ENCODE measurements around the gene MLF2. TPM values are rescaled to one million over a fixed set of nuclear protein-coding genes. Genes with fewer than 3 reads are reported as not detected.

MLF2 gene
- total and polyA plus RNA-seq, 9 of the 15 experiments (the other 6 are each of a cell fraction or from before 2014, with no cell fraction given), result 11.4 to 190 (median 139) TPM

- TF ChIP-seq SUPT5H (IDR thresholded peaks at IDR 0.05), result peak; percentile 45
- 0 out of 2 replicates have a peak, but pooled peaks have one; percentile 57 for TF ChIP-seq PHF21A (IDR thresholded peaks at IDR 0.05; ENCODE audit: borderline replicate concordance, low read depth)
- TF ChIP-seq CREM (IDR thresholded peaks at IDR 0.05; ENCODE audit: low read depth), result 0 out of 2 replicates have a peak, but pooled peaks have one; percentile 12
- 0 out of 2 replicates have a peak, but pooled peaks have one; percentile 1 for TF ChIP-seq SMARCE1 (IDR thresholded peaks at IDR 0.05)
- TF ChIP-seq PCBP1 (IDR thresholded peaks at IDR 0.05; ENCODE audit: low read depth, low read length, poor library complexity, severe bottlenecking), result peak; percentile 75
- TF ChIP-seq DPF2 (IDR thresholded peaks at IDR 0.05), result peak; percentile 33
- TF ChIP-seq RNF2 (IDR thresholded peaks at IDR 0.05), result 0 out of 2 replicates have a peak, but pooled peaks have one; percentile 13
- TF ChIP-seq CBFA2T2 (conservative IDR thresholded peaks at IDR 0.05), result no peak
- peak; percentile 47; the same call in 1 of the 2 replicates for TF ChIP-seq MTA1 (IDR thresholded peaks at IDR 0.05; ENCODE audit: borderline replicate concordance)
- peak; percentile 33 to 81; a peak in 3 of 4 replicates for TF ChIP-seq NONO (IDR thresholded peaks at IDR 0.05; ENCODE audit: low read depth in 2 of 2, low read length in 1 of 2)
- no peak for TF ChIP-seq KLF1 (tag; IDR thresholded peaks at IDR 0.05)
- TF ChIP-seq ZFX (CRISPR knock-in tag; IDR thresholded peaks at IDR 0.05), result peak; percentile 30
- TF ChIP-seq RB1 (IDR thresholded peaks at IDR 0.05; ENCODE audit: low read depth), result peak; percentile 23; the same call in 1 of the 2 replicates
- TF ChIP-seq SP2 (IDR thresholded peaks at IDR 0.05; ENCODE audit: extremely low read depth, low read depth, low read length, poor library complexity, severe bottlenecking), result no peak
- peak; percentile 85 for TF ChIP-seq TBP (optimal IDR thresholded peaks at IDR 0.05; ENCODE audit: low read depth, low read length)
- TF ChIP-seq FOXA3 (CRISPR knock-in tag; conservative IDR thresholded peaks at IDR 0.05 in 1 of 2, IDR thresholded peaks at IDR 0.05 in 1 of 2), result no peak
- TF ChIP-seq ZSCAN29 (IDR thresholded peaks at IDR 0.05), result no peak
- TF ChIP-seq ZNF766 (CRISPR knock-in tag; conservative IDR thresholded peaks at IDR 0.05), result 0 out of 2 replicates have a peak, but pooled peaks have one; percentile 13
- peak; percentile 48 for TF ChIP-seq RBBP5 (IDR thresholded peaks at IDR 0.05; ENCODE audit: borderline replicate concordance, insufficient read depth, low read length, poor library complexity, severe bottlenecking)
- TF ChIP-seq ZBTB33 (CRISPR knock-in tag; IDR thresholded peaks at IDR 0.05), result no peak
- no peak for TF ChIP-seq CSDE1 (IDR thresholded peaks at IDR 0.05)
- peak; percentile 80 for TF ChIP-seq PKNOX1 (IDR thresholded peaks at IDR 0.05)
- peak; percentile 3; the same call in 1 of the 2 replicates for TF ChIP-seq PHF8 (IDR thresholded peaks at IDR 0.05; ENCODE audit: borderline replicate concordance, low read length)
- no peak for TF ChIP-seq E2F1 (CRISPR knock-in tag; IDR thresholded peaks at IDR 0.05)
Observed at GRCh38 chr12:6765634-6766581, 13.0 kb upstream of the MLF2 start, which contains the start of gene PTMS (continued).

Measured in K562 (cell line).